Measurements from ENCODE around the gene SPATA16. TPM values are rescaled to one million over a fixed set of nuclear protein-coding genes. Genes with fewer than 3 reads are reported as not detected.

The SPATA16 gene
- total RNA-seq, 1 experiment from 2014 or later, result 0.44 TPM

DNA sequence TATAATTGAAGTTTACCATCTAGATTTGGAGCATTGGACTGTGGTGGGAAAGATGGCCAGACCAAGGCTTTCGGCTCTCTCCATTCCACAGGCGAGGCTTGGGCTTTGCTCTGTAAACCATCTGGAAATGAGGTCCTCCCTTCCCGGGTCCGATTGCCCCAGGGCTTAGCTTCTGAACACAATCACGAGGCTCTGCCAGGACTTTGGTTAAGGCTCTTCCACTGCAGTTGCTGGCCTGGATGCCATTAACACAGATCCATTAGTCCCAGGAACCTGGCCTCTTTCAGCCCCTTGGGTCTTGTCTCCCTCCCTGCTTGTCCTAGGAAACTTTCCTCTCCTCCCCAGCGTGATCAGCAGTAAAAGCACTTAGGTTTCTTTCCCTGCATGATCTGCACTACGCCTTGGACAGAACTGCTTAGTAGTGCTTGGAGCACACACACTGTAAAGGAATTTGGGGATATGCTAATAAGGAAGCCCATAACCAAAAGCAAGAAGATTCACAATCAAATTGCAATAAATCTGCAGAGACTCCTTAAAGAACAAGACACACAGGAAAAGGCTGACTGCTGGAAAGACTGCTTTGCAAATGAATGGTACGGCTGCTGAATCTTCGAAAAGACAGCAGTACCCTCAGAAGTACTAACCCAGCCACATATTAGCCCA, 236.2 kb downstream of the SPATA16 start:
- no peak for TF ChIP-seq TCF7 (CRISPR knock-in tag; IDR thresholded peaks at IDR 0.05; ENCODE audit: low read depth)
- TF ChIP-seq, protein P1, sequence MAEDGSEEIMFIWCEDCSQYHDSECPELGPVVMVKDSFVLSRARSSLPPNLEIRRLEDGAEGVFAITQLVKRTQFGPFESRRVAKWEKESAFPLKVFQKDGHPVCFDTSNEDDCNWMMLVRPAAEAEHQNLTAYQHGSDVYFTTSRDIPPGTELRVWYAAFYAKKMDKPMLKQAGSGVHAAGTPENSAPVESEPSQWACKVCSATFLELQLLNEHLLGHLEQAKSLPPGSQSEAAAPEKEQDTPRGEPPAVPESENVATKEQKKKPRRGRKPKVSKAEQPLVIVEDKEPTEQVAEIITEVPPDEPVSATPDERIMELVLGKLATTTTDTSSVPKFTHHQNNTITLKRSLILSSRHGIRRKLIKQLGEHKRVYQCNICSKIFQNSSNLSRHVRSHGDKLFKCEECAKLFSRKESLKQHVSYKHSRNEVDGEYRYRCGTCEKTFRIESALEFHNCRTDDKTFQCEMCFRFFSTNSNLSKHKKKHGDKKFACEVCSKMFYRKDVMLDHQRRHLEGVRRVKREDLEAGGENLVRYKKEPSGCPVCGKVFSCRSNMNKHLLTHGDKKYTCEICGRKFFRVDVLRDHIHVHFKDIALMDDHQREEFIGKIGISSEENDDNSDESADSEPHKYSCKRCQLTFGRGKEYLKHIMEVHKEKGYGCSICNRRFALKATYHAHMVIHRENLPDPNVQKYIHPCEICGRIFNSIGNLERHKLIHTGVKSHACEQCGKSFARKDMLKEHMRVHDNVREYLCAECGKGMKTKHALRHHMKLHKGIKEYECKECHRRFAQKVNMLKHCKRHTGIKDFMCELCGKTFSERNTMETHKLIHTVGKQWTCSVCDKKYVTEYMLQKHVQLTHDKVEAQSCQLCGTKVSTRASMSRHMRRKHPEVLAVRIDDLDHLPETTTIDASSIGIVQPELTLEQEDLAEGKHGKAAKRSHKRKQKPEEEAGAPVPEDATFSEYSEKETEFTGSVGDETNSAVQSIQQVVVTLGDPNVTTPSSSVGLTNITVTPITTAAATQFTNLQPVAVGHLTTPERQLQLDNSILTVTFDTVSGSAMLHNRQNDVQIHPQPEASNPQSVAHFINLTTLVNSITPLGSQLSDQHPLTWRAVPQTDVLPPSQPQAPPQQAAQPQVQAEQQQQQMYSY (CRISPR knock-in tag; IDR thresholded peaks at IDR 0.05), result no peak
- TF ChIP-seq, protein P2, sequence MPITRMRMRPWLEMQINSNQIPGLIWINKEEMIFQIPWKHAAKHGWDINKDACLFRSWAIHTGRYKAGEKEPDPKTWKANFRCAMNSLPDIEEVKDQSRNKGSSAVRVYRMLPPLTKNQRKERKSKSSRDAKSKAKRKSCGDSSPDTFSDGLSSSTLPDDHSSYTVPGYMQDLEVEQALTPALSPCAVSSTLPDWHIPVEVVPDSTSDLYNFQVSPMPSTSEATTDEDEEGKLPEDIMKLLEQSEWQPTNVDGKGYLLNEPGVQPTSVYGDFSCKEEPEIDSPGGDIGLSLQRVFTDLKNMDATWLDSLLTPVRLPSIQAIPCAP (CRISPR knock-in tag; IDR thresholded peaks at IDR 0.05), result no peak
- TF ChIP-seq, protein P3, sequence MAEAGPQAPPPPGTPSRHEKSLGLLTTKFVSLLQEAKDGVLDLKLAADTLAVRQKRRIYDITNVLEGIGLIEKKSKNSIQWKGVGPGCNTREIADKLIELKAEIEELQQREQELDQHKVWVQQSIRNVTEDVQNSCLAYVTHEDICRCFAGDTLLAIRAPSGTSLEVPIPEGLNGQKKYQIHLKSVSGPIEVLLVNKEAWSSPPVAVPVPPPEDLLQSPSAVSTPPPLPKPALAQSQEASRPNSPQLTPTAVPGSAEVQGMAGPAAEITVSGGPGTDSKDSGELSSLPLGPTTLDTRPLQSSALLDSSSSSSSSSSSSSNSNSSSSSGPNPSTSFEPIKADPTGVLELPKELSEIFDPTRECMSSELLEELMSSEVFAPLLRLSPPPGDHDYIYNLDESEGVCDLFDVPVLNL (CRISPR knock-in tag; IDR thresholded peaks at IDR 0.05; ENCODE audit: borderline replicate concordance, low read depth), result no peak
- no peak for TF ChIP-seq NFYB (CRISPR knock-in tag; conservative IDR thresholded peaks at IDR 0.05; ENCODE audit: low read depth)
- TF ChIP-seq ZBTB21 (CRISPR knock-in tag; IDR thresholded peaks at IDR 0.05; ENCODE audit: borderline replicate concordance), result no peak
- CTCF ChIA-PET, result no interaction called here
- Mint-ChIP-seq H3K27me3 (ENCODE audit: low read depth) (no peaks in the 10 kb centered on the region; the same call in 1 of the 2 replicates), H3K27ac (0 out of 2 replicates have a peak overlapping the region, but pooled peaks have one; percentile 39), H3K36me3 (peaks cover under 1% of the 10 kb centered on the region; the same call in 1 of the 2 replicates), H3K9me3 (peaks cover 3% of the 10 kb centered on the region), H3K4me3 (no peak overlapping the region), H3K4me1 (peaks cover 20% of the 10 kb centered on the region)
- peak; percentile 78 for ATAC-seq
- POLR2A ChIA-PET, result no interaction called here
- DNase-seq (ENCODE audit: low spot score), result no peak

DNA sequence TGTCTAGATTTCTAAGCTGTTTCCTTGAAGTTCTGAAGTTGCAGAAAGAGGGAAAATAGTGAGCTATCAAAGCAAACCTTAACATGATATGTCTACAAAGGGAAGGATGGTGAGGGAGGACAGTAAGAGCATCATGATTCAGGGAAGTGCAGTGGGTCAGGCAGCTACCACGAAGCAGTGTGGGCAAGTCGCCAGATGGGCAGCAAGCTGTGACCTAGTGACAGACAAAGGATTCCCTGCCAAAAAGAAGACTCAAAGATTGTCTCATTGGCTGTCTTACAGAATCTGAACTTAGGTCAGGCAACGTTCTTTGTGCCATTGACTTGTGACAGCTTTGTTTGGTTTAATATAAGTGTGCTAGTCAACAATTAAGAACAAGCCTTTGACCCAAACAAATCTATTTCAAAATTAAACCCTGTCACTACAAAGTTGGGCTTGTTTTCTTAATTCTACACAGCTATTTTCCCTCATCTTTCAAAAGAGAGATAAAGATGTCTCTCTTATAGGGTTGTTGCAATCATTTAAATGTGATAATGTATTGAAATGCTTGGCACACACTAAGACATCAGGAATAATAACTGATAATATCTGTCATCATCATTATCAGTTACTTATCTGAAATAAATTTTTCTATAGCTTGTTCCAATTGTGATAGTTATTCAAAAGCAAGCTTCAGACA, 237.3 kb downstream of the SPATA16 start:
- Mint-ChIP-seq H3K36me3 (peaks cover 7% of the 10 kb centered on the region; the same call in 1 of the 2 replicates), H3K27me3 (ENCODE audit: low read depth) (no peaks in the 10 kb centered on the region; the same call in 1 of the 2 replicates), H3K27ac (no peak overlapping the region), H3K4me1 (peaks cover 20% of the 10 kb centered on the region), H3K9me3 (peaks cover 14% of the 10 kb centered on the region), H3K4me3 (no peak overlapping the region)
- DNase-seq (ENCODE audit: low spot score) (no peak), ATAC-seq (no peak)
- ChIA-PET CTCF (no interaction called here), POLR2A (no interaction called here)
- TF ChIP-seq NR2C2 (CRISPR knock-in tag; IDR thresholded peaks at IDR 0.05) (no peak), ZNF317 (CRISPR knock-in tag; IDR thresholded peaks at IDR 0.05; ENCODE audit: borderline replicate concordance, low read depth) (no peak), ZNF121 (CRISPR knock-in tag; IDR thresholded peaks at IDR 0.05) (no peak), ZNF232 (CRISPR knock-in tag; IDR thresholded peaks at IDR 0.05) (no peak), MXD4 (CRISPR knock-in tag; IDR thresholded peaks at IDR 0.05; ENCODE audit: borderline replicate concordance) (no peak), ZNF219 (CRISPR knock-in tag; IDR thresholded peaks at IDR 0.05; ENCODE audit: borderline replicate concordance) (no peak)
- TF ChIP-seq, protein P4, sequence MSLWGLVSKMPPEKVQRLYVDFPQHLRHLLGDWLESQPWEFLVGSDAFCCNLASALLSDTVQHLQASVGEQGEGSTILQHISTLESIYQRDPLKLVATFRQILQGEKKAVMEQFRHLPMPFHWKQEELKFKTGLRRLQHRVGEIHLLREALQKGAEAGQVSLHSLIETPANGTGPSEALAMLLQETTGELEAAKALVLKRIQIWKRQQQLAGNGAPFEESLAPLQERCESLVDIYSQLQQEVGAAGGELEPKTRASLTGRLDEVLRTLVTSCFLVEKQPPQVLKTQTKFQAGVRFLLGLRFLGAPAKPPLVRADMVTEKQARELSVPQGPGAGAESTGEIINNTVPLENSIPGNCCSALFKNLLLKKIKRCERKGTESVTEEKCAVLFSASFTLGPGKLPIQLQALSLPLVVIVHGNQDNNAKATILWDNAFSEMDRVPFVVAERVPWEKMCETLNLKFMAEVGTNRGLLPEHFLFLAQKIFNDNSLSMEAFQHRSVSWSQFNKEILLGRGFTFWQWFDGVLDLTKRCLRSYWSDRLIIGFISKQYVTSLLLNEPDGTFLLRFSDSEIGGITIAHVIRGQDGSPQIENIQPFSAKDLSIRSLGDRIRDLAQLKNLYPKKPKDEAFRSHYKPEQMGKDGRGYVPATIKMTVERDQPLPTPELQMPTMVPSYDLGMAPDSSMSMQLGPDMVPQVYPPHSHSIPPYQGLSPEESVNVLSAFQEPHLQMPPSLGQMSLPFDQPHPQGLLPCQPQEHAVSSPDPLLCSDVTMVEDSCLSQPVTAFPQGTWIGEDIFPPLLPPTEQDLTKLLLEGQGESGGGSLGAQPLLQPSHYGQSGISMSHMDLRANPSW (CRISPR knock-in tag; conservative IDR thresholded peaks at IDR 0.05; ENCODE audit: low read depth), result no peak
- TF ChIP-seq, protein P5, sequence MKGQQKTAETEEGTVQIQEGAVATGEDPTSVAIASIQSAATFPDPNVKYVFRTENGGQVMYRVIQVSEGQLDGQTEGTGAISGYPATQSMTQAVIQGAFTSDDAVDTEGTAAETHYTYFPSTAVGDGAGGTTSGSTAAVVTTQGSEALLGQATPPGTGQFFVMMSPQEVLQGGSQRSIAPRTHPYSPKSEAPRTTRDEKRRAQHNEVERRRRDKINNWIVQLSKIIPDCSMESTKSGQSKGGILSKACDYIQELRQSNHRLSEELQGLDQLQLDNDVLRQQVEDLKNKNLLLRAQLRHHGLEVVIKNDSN (CRISPR knock-in tag; IDR thresholded peaks at IDR 0.05), result no peak
